ENCODE results near the gene HPN.

DNA sequence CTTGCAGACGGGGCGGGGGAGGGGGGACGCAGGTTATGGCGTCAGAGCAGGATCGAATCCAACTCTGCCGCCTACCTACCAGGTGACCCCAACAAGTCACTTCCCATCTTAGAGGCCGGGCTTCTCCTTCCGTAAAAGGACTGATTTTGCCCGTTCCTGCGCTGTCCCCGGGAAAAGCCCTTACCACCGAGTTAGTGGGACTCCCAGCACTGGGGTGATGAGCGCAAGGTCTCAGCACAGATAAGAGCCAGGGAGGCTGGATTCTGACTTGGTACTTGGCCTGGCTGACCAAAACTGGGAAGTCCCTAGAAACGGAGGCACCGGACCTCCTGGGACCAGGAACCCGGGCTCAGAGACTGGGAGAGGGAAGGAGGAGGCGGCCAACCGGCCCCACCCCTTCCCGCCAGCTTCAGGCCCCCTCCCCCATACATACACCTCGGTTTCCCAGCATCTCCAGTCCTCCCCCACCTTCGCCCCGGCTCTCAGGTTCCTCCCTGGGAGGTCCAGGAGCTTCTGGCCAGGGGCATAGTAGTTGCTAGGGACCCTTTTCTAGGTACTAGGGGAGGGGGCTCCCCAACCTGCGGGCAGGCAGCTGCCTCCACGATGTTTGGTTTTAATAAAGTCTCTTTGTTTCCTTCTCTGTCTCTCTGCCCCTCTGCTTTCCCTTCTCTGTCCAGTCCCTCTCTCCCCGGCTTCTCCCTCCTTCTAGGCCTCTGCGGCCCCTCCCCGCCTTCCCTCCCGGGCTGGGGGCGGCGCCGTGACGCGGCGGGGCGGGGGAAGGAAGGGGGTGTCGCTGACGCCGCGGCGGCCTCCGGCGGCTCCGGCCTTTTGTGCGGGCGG lies 41.8 kb upstream of the HPN start, which contains the start of gene GRAMD1A:
- TF ChIP-seq CTCF (conservative IDR thresholded peaks at IDR 0.05; ENCODE audit: low read length), result no peak
- no peak for TF ChIP-seq EZH2phosphoT487 (IDR thresholded peaks at IDR 0.05; ENCODE audit: borderline replicate concordance)

Data from Loucy (cell line).